ENCODE data around the gene MGMT.

GRCh38 chr10:129792141-129792540 is 325.1 kb downstream of the MGMT start:
- TF ChIP-seq CEBPB (IDR thresholded peaks at IDR 0.05; ENCODE audit: low read depth) (no peak), CTCF (IDR thresholded peaks at IDR 0.05 in 2 of 3, conservative IDR thresholded peaks at IDR 0.05 in 1 of 3; ENCODE audit: borderline replicate concordance in 1 of 3, insufficient read depth in 1 of 3, low read depth in 2 of 3, low read length in 2 of 3) (no peak), RAD21 (IDR thresholded peaks at IDR 0.05; ENCODE audit: low read depth) (no peak), POLR2AphosphoS5 (IDR thresholded peaks at IDR 0.05; ENCODE audit: low read depth, low read length) (no peak), ATF3 (IDR thresholded peaks at IDR 0.05) (no peak), POLR2A (IDR thresholded peaks at IDR 0.05; ENCODE audit: borderline replicate concordance, extremely low read depth, insufficient read depth, insufficient read length) (no peak), EZH2phosphoT487 (IDR thresholded peaks at IDR 0.05; ENCODE audit: borderline replicate concordance) (no peak), FOSL1 (IDR thresholded peaks at IDR 0.05; ENCODE audit: low read depth) (no peak), SP1 (IDR thresholded peaks at IDR 0.05; ENCODE audit: low read depth) (no peak), TCF7L2 (IDR thresholded peaks at IDR 0.05; ENCODE audit: borderline replicate concordance, extremely low read depth, insufficient read depth, insufficient read length) (no peak), EZH2 (IDR thresholded peaks at IDR 0.05) (no peak), YY1 (IDR thresholded peaks at IDR 0.05; ENCODE audit: extremely low read depth, insufficient replicate concordance, low read depth, low read length) (no peak)
